GM10266 (cell line): ENCODE results near the gene CACNA1B.

Experiments used
- DNase-seq: peaks from one replicate; pipeline ENCODE4 v3.0.0; 2012; ENCODE audit errors: extremely low spot score
- TF ChIP-seq, protein P1 (sequence below): IDR thresholded peaks from 2 replicates; pipeline ENCODE4 v1.5.1; 2012; ENCODE audit warnings: mild to moderate bottlenecking, low read depth; ENCODE audit not compliant: control insufficient read depth, insufficient read depth; ENCODE audit errors: missing control alignments

The CACNA1B gene

DNA sequence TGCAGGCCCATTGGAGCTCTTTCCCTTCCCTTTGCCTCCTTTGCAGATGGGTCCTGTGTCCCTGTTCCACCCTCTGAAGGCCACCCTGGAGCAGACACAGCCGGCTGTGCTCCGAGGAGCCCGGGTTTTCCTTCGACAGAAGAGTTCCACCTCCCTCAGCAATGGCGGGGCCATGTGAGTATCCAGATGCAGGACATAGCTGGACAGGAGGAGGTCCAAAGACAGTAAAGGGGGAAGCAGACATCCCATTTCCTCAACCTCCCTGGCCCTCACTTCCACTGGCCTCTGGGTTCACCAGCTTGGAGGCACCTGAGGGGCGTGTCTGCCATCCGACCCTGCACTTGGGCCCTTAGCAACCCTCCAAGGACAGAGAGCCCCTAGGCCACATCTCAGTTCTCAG, 237.9 kb downstream of the CACNA1B start:
- TF ChIP-seq, protein P1, sequence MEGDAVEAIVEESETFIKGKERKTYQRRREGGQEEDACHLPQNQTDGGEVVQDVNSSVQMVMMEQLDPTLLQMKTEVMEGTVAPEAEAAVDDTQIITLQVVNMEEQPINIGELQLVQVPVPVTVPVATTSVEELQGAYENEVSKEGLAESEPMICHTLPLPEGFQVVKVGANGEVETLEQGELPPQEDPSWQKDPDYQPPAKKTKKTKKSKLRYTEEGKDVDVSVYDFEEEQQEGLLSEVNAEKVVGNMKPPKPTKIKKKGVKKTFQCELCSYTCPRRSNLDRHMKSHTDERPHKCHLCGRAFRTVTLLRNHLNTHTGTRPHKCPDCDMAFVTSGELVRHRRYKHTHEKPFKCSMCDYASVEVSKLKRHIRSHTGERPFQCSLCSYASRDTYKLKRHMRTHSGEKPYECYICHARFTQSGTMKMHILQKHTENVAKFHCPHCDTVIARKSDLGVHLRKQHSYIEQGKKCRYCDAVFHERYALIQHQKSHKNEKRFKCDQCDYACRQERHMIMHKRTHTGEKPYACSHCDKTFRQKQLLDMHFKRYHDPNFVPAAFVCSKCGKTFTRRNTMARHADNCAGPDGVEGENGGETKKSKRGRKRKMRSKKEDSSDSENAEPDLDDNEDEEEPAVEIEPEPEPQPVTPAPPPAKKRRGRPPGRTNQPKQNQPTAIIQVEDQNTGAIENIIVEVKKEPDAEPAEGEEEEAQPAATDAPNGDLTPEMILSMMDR: no peak
- DNase-seq: no peak

DNA sequence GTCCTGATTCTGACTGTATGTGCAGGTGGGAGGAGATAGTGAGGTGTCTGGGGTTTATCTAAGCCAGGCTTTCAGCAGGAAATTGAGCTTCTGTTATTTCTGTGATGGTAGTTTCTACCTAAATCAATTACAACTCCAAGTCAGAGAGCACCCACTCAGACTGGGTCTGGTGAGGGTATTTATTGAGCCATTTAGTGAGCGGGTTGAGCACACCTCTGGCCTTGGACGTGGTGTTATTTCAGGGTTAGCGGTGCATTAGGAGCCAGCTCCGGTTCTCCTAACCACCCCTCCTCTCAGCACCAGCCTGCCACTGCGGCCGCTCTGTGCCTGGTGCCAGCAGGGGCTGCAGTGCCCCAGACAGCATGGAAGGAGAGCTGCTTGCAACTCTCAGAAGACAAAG, 238.9 kb downstream of the CACNA1B start:
- DNase-seq: no peak
- TF ChIP-seq, protein P1: no peak

DNA sequence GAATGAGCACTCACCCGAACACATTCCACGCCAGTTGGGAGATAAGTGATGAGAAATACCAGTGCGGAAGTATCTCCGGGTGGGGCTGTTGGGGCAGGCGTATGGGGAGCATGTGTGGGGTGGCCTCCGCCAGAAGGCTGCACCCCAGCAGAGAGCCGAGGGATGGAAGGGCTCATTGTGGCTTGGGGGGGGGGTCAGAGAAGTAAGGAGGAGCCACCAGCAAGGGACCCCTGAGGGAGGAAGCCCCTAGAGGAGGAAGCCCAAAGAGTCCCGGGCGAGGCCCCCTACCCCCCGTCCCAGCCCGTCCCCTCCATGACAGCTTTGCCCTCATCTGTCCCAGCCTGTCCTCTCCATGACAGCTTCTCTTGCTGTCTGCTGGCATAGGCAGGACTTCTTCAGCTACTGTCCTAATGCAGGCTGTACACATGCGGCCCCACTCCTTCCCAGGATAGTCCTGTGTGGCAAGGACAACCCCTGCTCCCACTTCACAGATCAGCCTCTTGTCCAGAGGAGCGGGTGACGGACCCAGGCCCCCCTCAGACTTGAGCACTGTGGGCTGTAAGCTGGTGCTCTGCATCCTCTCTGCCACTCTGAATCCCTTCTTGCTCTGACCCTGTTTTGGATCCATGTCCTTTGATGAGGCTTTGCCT, 239.6 kb downstream of the CACNA1B start:
- no peak for DNase-seq
- TF ChIP-seq, protein P1: no peak

DNA sequence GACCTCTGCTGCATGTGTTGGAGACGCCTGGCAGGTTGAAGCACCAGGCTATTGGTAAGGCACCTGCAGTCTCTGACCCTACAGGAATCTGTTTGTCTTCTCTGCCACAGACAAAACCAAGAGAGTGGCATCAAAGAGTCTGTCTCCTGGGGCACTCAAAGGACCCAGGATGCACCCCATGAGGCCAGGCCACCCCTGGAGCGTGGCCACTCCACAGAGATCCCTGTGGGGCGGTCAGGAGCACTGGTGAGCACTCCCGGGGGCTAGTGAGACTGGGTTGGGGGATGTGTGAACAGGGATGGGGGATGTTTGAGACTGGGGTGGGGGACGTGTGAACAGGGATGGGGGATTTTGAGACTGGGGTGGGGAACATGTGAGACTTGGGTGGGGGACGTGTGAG, 240.3 kb downstream of the CACNA1B start:
- TF ChIP-seq, protein P1: no peak

DNA sequence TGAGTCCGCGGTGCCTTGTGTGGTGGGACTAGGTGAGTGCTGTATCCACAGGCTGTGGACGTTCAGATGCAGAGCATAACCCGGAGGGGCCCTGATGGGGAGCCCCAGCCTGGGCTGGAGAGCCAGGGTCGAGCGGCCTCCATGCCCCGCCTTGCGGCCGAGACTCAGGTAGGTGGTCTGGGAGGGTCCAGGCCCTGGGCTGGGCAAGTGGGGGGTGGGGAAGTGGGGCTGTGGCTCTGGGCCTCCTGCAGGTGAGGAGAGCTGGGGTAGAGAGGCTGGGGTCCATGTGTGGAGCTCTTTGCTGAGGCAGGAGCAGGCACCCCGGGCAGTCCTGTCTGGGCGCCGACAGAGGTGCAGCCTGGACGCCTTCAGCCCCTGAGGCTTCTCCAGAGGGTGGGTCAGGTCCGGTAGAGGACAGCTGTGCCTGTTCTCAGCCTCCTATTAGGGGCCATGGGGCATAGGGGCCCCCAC, 241.1 kb downstream of the CACNA1B start:
- DNase-seq: no peak
- TF ChIP-seq, protein P1: no peak

More for the DNA sequence above, 240.3 kb downstream of the CACNA1B start:
- no peak for DNase-seq

DNA sequence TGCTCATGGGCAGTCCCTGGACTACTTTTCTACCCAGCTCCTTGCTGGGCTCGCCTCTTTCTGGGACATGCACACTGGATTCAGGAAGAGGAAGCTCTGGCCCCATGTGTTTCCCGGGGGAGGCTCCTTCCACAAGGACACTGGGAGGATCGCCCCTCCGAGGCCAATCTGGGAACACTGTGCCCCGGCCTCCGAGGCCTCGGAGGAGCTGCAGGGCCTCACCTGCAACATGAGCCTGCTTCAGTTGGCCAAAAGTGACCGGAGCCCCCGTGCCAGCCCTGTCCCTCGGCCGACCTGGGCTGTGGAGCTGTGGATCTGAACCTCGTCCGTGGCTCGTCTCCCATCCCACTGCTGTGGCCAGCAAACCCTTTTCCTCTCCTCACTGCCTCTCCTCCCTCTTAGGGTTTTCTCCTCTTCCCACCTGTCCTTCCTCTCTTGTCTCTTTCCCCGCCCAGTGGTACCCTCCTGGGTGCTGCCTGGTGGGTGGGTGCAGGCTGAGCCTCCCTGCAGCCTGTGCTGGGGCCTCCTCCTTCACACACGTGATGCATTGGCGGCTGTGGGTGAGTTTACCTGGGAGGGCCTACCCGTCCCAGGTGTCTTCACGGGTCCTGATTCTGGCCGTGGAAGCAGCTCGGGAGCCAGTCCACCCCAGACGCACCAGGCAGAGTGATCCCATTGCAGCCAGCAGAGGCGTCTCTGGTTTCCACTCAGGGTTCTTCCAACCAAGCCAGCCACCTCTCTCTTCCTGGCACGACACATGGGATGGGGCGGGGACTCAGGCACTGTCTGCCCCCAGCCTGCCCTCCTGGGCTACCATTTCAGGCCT, 241.8 kb downstream of the CACNA1B start:
- TF ChIP-seq, protein P1: no peak
- DNase-seq: no peak

DNA sequence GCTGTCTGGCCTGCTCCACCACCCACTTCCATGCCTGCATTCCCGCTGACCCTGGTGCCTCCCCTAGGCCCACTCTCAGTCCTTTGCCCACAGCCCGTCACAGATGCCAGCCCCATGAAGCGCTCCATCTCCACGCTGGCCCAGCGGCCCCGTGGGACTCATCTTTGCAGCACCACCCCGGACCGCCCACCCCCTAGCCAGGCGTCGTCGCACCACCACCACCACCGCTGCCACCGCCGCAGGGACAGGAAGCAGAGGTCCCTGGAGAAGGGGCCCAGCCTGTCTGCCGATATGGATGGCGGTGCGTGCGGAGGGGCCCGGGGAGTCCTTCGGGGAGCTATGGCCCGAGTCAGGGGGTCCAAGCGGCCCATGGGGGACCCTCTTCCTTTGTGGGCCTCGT, 242.5 kb downstream of the CACNA1B start:
- DNase-seq: no peak
- TF ChIP-seq, protein P1: no peak
